HepG2 (cell line): ENCODE results near the gene MTMR6. TPM values are rescaled to one million over a fixed set of nuclear protein-coding genes. Genes with fewer than 3 reads are reported as not detected.

Experiments
- ATAC-seq: fragments of 200-7000 bp; cut with Tn5 transposase; 3 replicates; pipeline ENCODE4 v1.9.1; 2020; ENCODE audit warnings: mild to moderate bottlenecking, moderate library complexity
- BruUV-seq: library from RNA; stranded (reverse); fragments of 400-500 nt; replicated peaks from 2 replicates; lab custom pipeline; 2021; lab: Mats Ljungman, UMichigan
- CTCF ChIA-PET: fragments of 300-600 bp; formaldehyde crosslinking; extraction: SDS; loops from one replicate; lab custom pipeline; 2021; ENCODE audit warnings: low total read pairs, inconsistent platforms, low intra/inter-chr PET ratio; lab: Yijun Ruan, JAX
- POLR2A ChIA-PET: fragments of 350-600 bp; sonication (Branson Sonifier 250); formaldehyde crosslinking; loops from one replicate; lab custom pipeline; 2020; ENCODE audit warnings: antibody characterized with exemption, inconsistent platforms; lab: Yijun Ruan, JAX
- DNase-seq: peaks from one replicate; pipeline ENCODE4 v3.0.0-alpha.2; 2015; ENCODE audit warnings: low spot score
- FAIRE-seq: peaks from 3 replicates; lab custom pipeline; 2011; peaks lifted over from hg19 to GRCh38; lab: Jason Lieb, UNC
- H2AFZ ChIP-seq: one replicate; pipeline ENCODE4 v1.6.1; 2011; ENCODE audit warnings: low read length, inconsistent platforms
- H3K27ac ChIP-seq: fragments of 300-600 bp; 3 replicates; pipeline ENCODE4 v1.8.0; 2011; ENCODE audit warnings: mixed run types, mild to moderate bottlenecking, mixed read lengths, low read length, inconsistent platforms; ENCODE audit not compliant: insufficient read depth; ENCODE audit errors: extremely low read length
- H3K27me3 ChIP-seq, 2 experiments: fragments of 200-600 bp in 1 of 2; 2 replicates in 1 of 2; 3 replicates in 1 of 2; pipeline versions ENCODE4 v1.6.0 to v1.8.0; 2011; ENCODE audit warnings: low read length in 2 of 2, mild to moderate bottlenecking in 2 of 2, moderate library complexity in 2 of 2, inconsistent platforms in 1 of 2; ENCODE audit not compliant: insufficient read depth in 2 of 2, control insufficient read depth in 1 of 2
- H3K36me3 ChIP-seq, 2 experiments: fragments of 200-600 bp in 1 of 2; replicated peaks in 1 of 2; 2 replicates in 1 of 2; 3 replicates in 1 of 2; pipeline versions ENCODE4 v1.5.1 to v1.8.0; 2011; ENCODE audit warnings: low read length in 2 of 2, inconsistent platforms in 1 of 2; ENCODE audit not compliant: insufficient read depth in 2 of 2, control insufficient read depth in 1 of 2
- H3K4me1 ChIP-seq: 2 replicates; pipeline ENCODE4 v1.5.1; 2012; ENCODE audit warnings: low read length, inconsistent platforms; ENCODE audit not compliant: insufficient read depth
- H3K4me2 ChIP-seq: 2 replicates; pipeline ENCODE4 v1.6.0; 2011; ENCODE audit warnings: low read depth, low read length, inconsistent platforms
- H3K4me3 ChIP-seq, 3 experiments: fragments of 200-600 bp in 1 of 3; sonication (generic), shearing (Covaris generic) in 1 of 3; replicated peaks in 1 of 3; 2 replicates each; pipeline ENCODE4 v1.5.1; 2011 to 2016; ENCODE audit warnings: low read length in 3 of 3, inconsistent platforms in 2 of 3, low read depth in 2 of 3, mild to moderate bottlenecking in 2 of 3, control low read depth in 1 of 3, mixed read lengths in 1 of 3; ENCODE audit not compliant: insufficient read depth in 1 of 3
- H3K79me2 ChIP-seq: one replicate; pipeline ENCODE4 v1.6.1; 2011; ENCODE audit warnings: low read length, inconsistent platforms; ENCODE audit not compliant: insufficient read depth
- H3K9ac ChIP-seq: 2 replicates; pipeline ENCODE4 v1.6.0; 2011; ENCODE audit warnings: mild to moderate bottlenecking, low read depth, low read length, inconsistent platforms; ENCODE audit not compliant: insufficient read depth
- H3K9me3 ChIP-seq: 2 replicates; pipeline ENCODE4 v1.5.1; 2012; ENCODE audit warnings: mild to moderate bottlenecking, low read length
- H4K20me1 ChIP-seq: 2 replicates; pipeline ENCODE4 v1.6.0; 2011; ENCODE audit warnings: inconsistent platforms, mild to moderate bottlenecking, low read length, moderate library complexity; ENCODE audit not compliant: insufficient read depth
- NCOA5 ChIP-seq: sonication (generic); formaldehyde crosslinking; IDR thresholded peaks from 2 replicates; pipeline ENCODE4 v1.4.0; 2020; ENCODE audit warnings: missing genetic modification reagents
- ZNF879 ChIP-seq: sonication (generic); formaldehyde crosslinking; IDR thresholded peaks from 2 replicates; pipeline ENCODE4 v1.8.1; 2023; ENCODE audit warnings: missing genetic modification reagents
- WGBS: methylation state at CpG from one replicate; pipeline ENCODE4 v1.1.6; 2017; ENCODE audit warnings: low lambda C conversion rate; 5-methylcytosine and 5-hydroxymethylcytosine counted together
- in situ Hi-C: cut with HindIII; loops from 2 replicates; pipeline ENCODE4 v1.10.0; 2017; ENCODE audit warnings: low pct_unique_long_range_greater_than_20kb; ENCODE audit not compliant: extremely low pct_ligation_motif_present
- intact Hi-C: fragments of 100-400 bp; cut with micrococcal nuclease; formaldehyde crosslinking; loops from one replicate; pipeline ENCODE4 v1.10.0; 2022; ENCODE audit not compliant: unreplicated experiment
- polyA plus RNA-seq, 8 experiments: library from polyadenylated mRNA; depleted of rRNA in 3 of 8; stranded (reverse) in 7 of 8; unstranded in 1 of 8; fragments of >200 nt; fragmentation: Illumina TruSeq in 4 of 8; extraction: Trizol in 4 of 8; gene quantifications; 2 replicates each; pipeline versions ENCODE4 v1.2.1 to v1.2.3, GENCODE V29; 2011 to 2016; ENCODE audit warnings: low read depth in 4 of 8, missing spikeins in 1 of 8, mixed read lengths in 1 of 8; ENCODE audit not compliant: insufficient read depth in 1 of 8
- total RNA-seq, 5 experiments: library from RNA; depleted of rRNA; stranded (reverse); fragments of >200 nt; fragmentation: Illumina TruSeq; extraction: Trizol; gene quantifications; 2 replicates each; pipeline ENCODE4 v1.2.3, GENCODE V29; 2016; ENCODE audit warnings: low read depth in 1 of 5
- TF ChIP-seq, protein P1 (sequence below): sonication (generic); formaldehyde crosslinking; IDR thresholded peaks from 2 replicates; pipeline ENCODE4 v1.5.0; 2020; ENCODE audit warnings: mild to moderate bottlenecking, missing genetic modification reagents, borderline replicate concordance
- TF ChIP-seq, protein P2 (sequence below): sonication (generic); formaldehyde crosslinking; IDR thresholded peaks from 2 replicates; pipeline ENCODE4 v1.4.0; 2020; ENCODE audit warnings: missing genetic modification reagents
- TF ChIP-seq, protein P3 (sequence below): IDR thresholded peaks from 2 replicates; pipeline ENCODE4 v1.6.1; 2016; ENCODE audit warnings: missing compliant biosample characterization, missing genetic modification reagents, borderline replicate concordance
- TF ChIP-seq, protein P4 (sequence below): sonication (generic); formaldehyde crosslinking; IDR thresholded peaks from 2 replicates; pipeline ENCODE4 v1.4.0; 2020; ENCODE audit warnings: low read depth, mild to moderate bottlenecking, missing genetic modification reagents
- TF ChIP-seq, protein P5 (sequence below): sonication (generic); formaldehyde crosslinking; IDR thresholded peaks from 2 replicates; pipeline ENCODE4 v1.4.0; 2020; ENCODE audit warnings: mild to moderate bottlenecking, missing genetic modification reagents

Gene MTMR6
- total and polyA plus RNA-seq, 2 of the 13 experiments (the other 11 are each of a cell fraction or from before 2014, with no cell fraction given): 3.4 to 7.8 TPM

DNA sequence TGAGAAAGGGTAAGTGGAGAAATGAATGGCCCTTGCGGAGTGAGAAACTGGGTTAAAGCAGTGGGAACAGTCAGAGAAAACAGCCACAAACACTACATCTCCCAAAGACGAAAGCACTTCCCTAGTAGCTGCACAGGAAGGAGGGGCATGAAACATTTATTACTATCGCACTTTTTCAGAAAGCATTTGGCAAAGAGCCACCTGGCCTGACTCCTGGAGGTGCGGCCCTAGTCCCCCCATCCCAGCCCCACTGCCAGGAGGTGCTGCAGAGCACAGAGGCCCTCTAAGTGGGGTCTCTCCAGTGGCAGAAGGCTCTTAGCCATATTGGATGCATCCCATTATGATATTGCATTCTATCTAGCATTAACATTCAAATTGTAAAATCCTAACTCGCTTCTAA lies 55.8 kb downstream of the MTMR6 start:
- in situ Hi-C loops (no loop called here), intact Hi-C loops (loop anchor here (5.0 kb wide), 1 partner anchor 56 kb away; the partner anchor contains the start of gene MTMR6)
- 38% methylated on average over 3 of the region's 5 CpGs for WGBS

More for the DNA sequence above, 55.8 kb downstream of the MTMR6 start:
- POLR2A ChIA-PET: no interaction called here
- FAIRE-seq (no peak), DNase-seq (no peak), ATAC-seq (no peak)
- Histone ChIP-seq H3K9ac (no peak overlapping the region), H3K4me2 (no peak overlapping the region), H4K20me1 (no peaks in the 10 kb centered on the region), H3K36me3 (no peaks in the 10 kb centered on the region), H3K9me3 (no peaks in the 10 kb centered on the region), H3K4me3 (no peak overlapping the region), H3K27me3 (peaks cover 0 to 29% of the 10 kb centered on the region in 2 experiments; a peak in 4 of 5 replicates), H2AFZ (no peak overlapping the region), H3K27ac (no peak overlapping the region), H3K79me2 (no peaks in the 10 kb centered on the region), H3K4me1 (no peaks in the 10 kb centered on the region)
- CTCF ChIA-PET: no interaction called here
- no peak for TF ChIP-seq NCOA5 (CRISPR knock-in tag)
- TF ChIP-seq, protein P1, sequence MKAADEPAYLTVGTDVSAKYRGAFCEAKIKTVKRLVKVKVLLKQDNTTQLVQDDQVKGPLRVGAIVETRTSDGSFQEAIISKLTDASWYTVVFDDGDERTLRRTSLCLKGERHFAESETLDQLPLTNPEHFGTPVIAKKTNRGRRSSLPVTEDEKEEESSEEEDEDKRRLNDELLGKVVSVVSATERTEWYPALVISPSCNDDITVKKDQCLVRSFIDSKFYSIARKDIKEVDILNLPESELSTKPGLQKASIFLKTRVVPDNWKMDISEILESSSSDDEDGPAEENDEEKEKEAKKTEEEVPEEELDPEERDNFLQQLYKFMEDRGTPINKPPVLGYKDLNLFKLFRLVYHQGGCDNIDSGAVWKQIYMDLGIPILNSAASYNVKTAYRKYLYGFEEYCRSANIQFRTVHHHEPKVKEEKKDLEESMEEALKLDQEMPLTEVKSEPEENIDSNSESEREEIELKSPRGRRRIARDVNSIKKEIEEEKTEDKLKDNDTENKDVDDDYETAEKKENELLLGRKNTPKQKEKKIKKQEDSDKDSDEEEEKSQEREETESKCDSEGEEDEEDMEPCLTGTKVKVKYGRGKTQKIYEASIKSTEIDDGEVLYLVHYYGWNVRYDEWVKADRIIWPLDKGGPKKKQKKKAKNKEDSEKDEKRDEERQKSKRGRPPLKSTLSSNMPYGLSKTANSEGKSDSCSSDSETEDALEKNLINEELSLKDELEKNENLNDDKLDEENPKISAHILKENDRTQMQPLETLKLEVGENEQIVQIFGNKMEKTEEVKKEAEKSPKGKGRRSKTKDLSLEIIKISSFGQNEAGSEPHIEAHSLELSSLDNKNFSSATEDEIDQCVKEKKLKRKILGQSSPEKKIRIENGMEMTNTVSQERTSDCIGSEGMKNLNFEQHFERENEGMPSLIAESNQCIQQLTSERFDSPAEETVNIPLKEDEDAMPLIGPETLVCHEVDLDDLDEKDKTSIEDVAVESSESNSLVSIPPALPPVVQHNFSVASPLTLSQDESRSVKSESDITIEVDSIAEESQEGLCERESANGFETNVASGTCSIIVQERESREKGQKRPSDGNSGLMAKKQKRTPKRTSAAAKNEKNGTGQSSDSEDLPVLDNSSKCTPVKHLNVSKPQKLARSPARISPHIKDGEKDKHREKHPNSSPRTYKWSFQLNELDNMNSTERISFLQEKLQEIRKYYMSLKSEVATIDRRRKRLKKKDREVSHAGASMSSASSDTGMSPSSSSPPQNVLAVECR (CRISPR knock-in tag): no peak
- TF ChIP-seq ZNF879 (CRISPR knock-in tag): no peak
- TF ChIP-seq, protein P2, sequence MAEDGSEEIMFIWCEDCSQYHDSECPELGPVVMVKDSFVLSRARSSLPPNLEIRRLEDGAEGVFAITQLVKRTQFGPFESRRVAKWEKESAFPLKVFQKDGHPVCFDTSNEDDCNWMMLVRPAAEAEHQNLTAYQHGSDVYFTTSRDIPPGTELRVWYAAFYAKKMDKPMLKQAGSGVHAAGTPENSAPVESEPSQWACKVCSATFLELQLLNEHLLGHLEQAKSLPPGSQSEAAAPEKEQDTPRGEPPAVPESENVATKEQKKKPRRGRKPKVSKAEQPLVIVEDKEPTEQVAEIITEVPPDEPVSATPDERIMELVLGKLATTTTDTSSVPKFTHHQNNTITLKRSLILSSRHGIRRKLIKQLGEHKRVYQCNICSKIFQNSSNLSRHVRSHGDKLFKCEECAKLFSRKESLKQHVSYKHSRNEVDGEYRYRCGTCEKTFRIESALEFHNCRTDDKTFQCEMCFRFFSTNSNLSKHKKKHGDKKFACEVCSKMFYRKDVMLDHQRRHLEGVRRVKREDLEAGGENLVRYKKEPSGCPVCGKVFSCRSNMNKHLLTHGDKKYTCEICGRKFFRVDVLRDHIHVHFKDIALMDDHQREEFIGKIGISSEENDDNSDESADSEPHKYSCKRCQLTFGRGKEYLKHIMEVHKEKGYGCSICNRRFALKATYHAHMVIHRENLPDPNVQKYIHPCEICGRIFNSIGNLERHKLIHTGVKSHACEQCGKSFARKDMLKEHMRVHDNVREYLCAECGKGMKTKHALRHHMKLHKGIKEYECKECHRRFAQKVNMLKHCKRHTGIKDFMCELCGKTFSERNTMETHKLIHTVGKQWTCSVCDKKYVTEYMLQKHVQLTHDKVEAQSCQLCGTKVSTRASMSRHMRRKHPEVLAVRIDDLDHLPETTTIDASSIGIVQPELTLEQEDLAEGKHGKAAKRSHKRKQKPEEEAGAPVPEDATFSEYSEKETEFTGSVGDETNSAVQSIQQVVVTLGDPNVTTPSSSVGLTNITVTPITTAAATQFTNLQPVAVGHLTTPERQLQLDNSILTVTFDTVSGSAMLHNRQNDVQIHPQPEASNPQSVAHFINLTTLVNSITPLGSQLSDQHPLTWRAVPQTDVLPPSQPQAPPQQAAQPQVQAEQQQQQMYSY (CRISPR knock-in tag): no peak
- TF ChIP-seq, protein P3, sequence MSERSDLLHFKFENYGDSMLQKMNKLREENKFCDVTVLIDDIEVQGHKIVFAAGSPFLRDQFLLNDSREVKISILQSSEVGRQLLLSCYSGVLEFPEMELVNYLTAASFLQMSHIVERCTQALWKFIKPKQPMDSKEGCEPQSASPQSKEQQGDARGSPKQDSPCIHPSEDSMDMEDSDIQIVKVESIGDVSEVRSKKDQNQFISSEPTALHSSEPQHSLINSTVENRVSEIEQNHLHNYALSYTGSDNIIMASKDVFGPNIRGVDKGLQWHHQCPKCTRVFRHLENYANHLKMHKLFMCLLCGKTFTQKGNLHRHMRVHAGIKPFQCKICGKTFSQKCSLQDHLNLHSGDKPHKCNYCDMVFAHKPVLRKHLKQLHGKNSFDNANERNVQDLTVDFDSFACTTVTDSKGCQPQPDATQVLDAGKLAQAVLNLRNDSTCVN (CRISPR knock-in tag): no peak
- TF ChIP-seq, protein P4, sequence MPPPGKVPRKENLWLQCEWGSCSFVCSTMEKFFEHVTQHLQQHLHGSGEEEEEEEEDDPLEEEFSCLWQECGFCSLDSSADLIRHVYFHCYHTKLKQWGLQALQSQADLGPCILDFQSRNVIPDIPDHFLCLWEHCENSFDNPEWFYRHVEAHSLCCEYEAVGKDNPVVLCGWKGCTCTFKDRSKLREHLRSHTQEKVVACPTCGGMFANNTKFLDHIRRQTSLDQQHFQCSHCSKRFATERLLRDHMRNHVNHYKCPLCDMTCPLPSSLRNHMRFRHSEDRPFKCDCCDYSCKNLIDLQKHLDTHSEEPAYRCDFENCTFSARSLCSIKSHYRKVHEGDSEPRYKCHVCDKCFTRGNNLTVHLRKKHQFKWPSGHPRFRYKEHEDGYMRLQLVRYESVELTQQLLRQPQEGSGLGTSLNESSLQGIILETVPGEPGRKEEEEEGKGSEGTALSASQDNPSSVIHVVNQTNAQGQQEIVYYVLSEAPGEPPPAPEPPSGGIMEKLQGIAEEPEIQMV: no peak
- TF ChIP-seq, protein P5, sequence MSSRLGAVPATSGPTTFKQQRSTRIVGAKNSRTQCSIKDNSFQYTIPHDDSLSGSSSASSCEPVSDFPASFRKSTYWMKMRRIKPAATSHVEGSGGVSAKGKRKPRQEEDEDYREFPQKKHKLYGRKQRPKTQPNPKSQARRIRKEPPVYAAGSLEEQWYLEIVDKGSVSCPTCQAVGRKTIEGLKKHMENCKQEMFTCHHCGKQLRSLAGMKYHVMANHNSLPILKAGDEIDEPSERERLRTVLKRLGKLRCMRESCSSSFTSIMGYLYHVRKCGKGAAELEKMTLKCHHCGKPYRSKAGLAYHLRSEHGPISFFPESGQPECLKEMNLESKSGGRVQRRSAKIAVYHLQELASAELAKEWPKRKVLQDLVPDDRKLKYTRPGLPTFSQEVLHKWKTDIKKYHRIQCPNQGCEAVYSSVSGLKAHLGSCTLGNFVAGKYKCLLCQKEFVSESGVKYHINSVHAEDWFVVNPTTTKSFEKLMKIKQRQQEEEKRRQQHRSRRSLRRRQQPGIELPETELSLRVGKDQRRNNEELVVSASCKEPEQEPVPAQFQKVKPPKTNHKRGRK (CRISPR knock-in tag): no peak
- no TSS peak for BruUV-seq
